Thymus (tissue), 11 donors: ENCODE results near the gene RAB6A. TPM values are rescaled to one million over a fixed set of nuclear protein-coding genes. Genes with fewer than 3 reads are reported as not detected.
"Not testable (repeated sequence)": the region's sequence is repeated elsewhere in the genome, so short reads cannot be mapped to it uniquely, and the experiment has no call there.

Source experiments
- DNase-seq, 9 donors: peaks; one replicate each; pipeline ENCODE4 v3.0.0-alpha.2; 2013; ENCODE audit warnings: low spot score in 9 of 9, low read depth in 6 of 9, missing footprints in 1 of 9
- H3K27ac ChIP-seq, 2 donors: one replicate each; pipeline ENCODE4 v1.5.1; 2013; ENCODE audit warnings: control low read depth in 1 of 2, low read depth in 1 of 2, low read length in 1 of 2, mild to moderate bottlenecking in 1 of 2, moderate library complexity in 1 of 2
- H3K27me3 ChIP-seq, 2 donors: one replicate each; pipeline ENCODE4 v1.5.1; 2013; ENCODE audit warnings: low read length in 1 of 2; ENCODE audit not compliant: control insufficient read depth in 2 of 2, insufficient read depth in 1 of 2
- H3K36me3 ChIP-seq, 2 donors: one replicate each; pipeline ENCODE4 v1.5.1; 2013; ENCODE audit warnings: low read length in 1 of 2, mild to moderate bottlenecking in 1 of 2, moderate library complexity in 1 of 2; ENCODE audit not compliant: control insufficient read depth in 2 of 2, insufficient read depth in 2 of 2
- H3K4me1 ChIP-seq, 2 donors: one replicate each; pipeline ENCODE4 v1.5.1; 2013; ENCODE audit warnings: low read length in 2 of 2; ENCODE audit not compliant: control insufficient read depth in 2 of 2, insufficient read depth in 2 of 2
- H3K4me3 ChIP-seq, 2 donors: one replicate each; pipeline ENCODE4 v1.5.1; 2013; ENCODE audit warnings: low read length in 2 of 2, control low read depth in 1 of 2, mild to moderate bottlenecking in 1 of 2
- H3K9me3 ChIP-seq, 2 donors: one replicate each; pipeline ENCODE4 v1.5.1; 2013; ENCODE audit warnings: low read length in 1 of 2, mild to moderate bottlenecking in 1 of 2; ENCODE audit not compliant: control insufficient read depth in 2 of 2, insufficient read depth in 1 of 2
- WGBS: extraction: QIAGEN DNeasy Blood & Tissue Kit; methylation state at CpG from one replicate; pipeline ENCODE4 v1.1.7; 2013; 5-methylcytosine and 5-hydroxymethylcytosine counted together
- polyA plus RNA-seq: library from polyadenylated mRNA; stranded (reverse); fragments of 200-250 nt; gene quantifications from one replicate; pipeline ENCODE4 v1.2.3, GENCODE V29; 2013
- total RNA-seq: library from RNA; stranded (reverse); fragments of 120-200 nt; gene quantifications from one replicate; pipeline ENCODE4 v1.2.4, GENCODE V29; 2013
- donor health status: healthy.

The RAB6A gene
- total and polyA plus RNA-seq, 2 donors, result 48.9 to 64.4 TPM

- Histone ChIP-seq H3K36me3 (no peaks in the 10 kb centered on the region), H3K4me3 (no peak overlapping the region), H3K4me1 (peaks cover 3 to 5% of the 10 kb centered on the region in 2 donors), H3K27me3 (no peaks in the 10 kb centered on the region), H3K9me3 (no peaks in the 10 kb centered on the region), H3K27ac (no peak overlapping the region)
- WGBS, result 99% methylated on average over 1 of the region's 1 CpG
- no peak for DNase-seq
Measured at GRCh38 chr11:73758451-73758850, 2.4 kb downstream of the RAB6A start.

GRCh38 chr11:73757598-73757997 is 3.3 kb downstream of the RAB6A start:
- Histone ChIP-seq H3K27me3 (no peaks in the 10 kb centered on the region), H3K4me3 (no peak overlapping the region), H3K27ac (no peak overlapping the region), H3K36me3 (no peaks in the 10 kb centered on the region), H3K9me3 (no peaks in the 10 kb centered on the region), H3K4me1 (peaks cover 3 to 5% of the 10 kb centered on the region in 2 donors)
- DNase-seq, result no peak
- 99% methylated on average over 5 of the region's 5 CpGs for WGBS

- DNase-seq, result no peak
- Histone ChIP-seq H3K4me3 (no peak overlapping the region), H3K27ac (no peak overlapping the region), H3K27me3 (no peaks in the 10 kb centered on the region), H3K36me3 (no peaks in the 10 kb centered on the region), H3K4me1 (peaks cover 2 to 6% of the 10 kb centered on the region in 2 donors), H3K9me3 (no peaks in the 10 kb centered on the region)
Measured at GRCh38 chr11:73755670-73756069, 5.2 kb downstream of the RAB6A start.

- H3K27me3 ChIP-seq, result no peaks in the 10 kb centered on the region
- H3K27ac ChIP-seq, result no peak overlapping the region
- DNase-seq, result no peak
- peaks cover 2 to 4% of the 10 kb centered on the region in 2 donors for H3K4me1 ChIP-seq
- no peaks in the 10 kb centered on the region for H3K9me3 ChIP-seq
- peaks cover 0 to 2% of the 10 kb centered on the region in 2 donors for H3K36me3 ChIP-seq
- 99% methylated on average over 1 of the region's 1 CpG for WGBS
- no peak overlapping the region for H3K4me3 ChIP-seq
Measured at GRCh38 chr11:73753938-73754337, 6.9 kb downstream of the RAB6A start.

- no peak for DNase-seq
- no peaks in the 10 kb centered on the region for H3K9me3 ChIP-seq
- no peak overlapping the region for H3K27ac ChIP-seq
- H3K36me3 ChIP-seq, result peaks cover 0 to 2% of the 10 kb centered on the region in 2 donors
- H3K4me3 ChIP-seq, result no peak overlapping the region
- H3K27me3 ChIP-seq, result no peaks in the 10 kb centered on the region
- WGBS, result 95% methylated on average over 7 of the region's 7 CpGs
- peaks cover 2 to 4% of the 10 kb centered on the region in 2 donors for H3K4me1 ChIP-seq
Measured at GRCh38 chr11:73752903-73753302, 8.0 kb downstream of the RAB6A start.

- Histone ChIP-seq H3K27ac (peak overlapping the region in 1 of 2 donors; percentile 18), H3K4me3 (no peak overlapping the region), H3K4me1 (peaks cover 2 to 4% of the 10 kb centered on the region in 2 donors), H3K36me3 (peaks cover 0 to 2% of the 10 kb centered on the region in 2 donors), H3K9me3 (no peaks in the 10 kb centered on the region), H3K27me3 (no peaks in the 10 kb centered on the region)
- WGBS, result 94% methylated on average over 14 of the region's 14 CpGs
- no peak for DNase-seq
Measured at GRCh38 chr11:73752216-73752867, 8.5 kb downstream of the RAB6A start.

GRCh38 chr11:73750862-73751261 is 10.0 kb downstream of the RAB6A start:
- not testable (repeated sequence) for H3K4me3 ChIP-seq, H3K27ac ChIP-seq, DNase-seq, H3K9me3 ChIP-seq, H3K4me1 ChIP-seq, H3K27me3 ChIP-seq, H3K36me3 ChIP-seq
- WGBS, result 98% methylated on average over 4 of the region's 4 CpGs

- H3K36me3 ChIP-seq, result peaks cover 0 to 2% of the 10 kb centered on the region in 2 donors
- no peak overlapping the region for H3K4me3 ChIP-seq
- DNase-seq, result no peak
- H3K4me1 ChIP-seq, result peaks cover 2 to 4% of the 10 kb centered on the region in 2 donors
- WGBS, result 67% methylated on average over 5 of the region's 5 CpGs
- no peaks in the 10 kb centered on the region for H3K27me3 ChIP-seq
- no peak overlapping the region for H3K27ac ChIP-seq
- H3K9me3 ChIP-seq, result no peaks in the 10 kb centered on the region
Measured at GRCh38 chr11:73750228-73750627, 10.6 kb downstream of the RAB6A start.

GRCh38 chr11:73749118-73749517 is 11.8 kb downstream of the RAB6A start:
- H3K4me1 ChIP-seq, result peaks cover 2 to 4% of the 10 kb centered on the region in 2 donors
- DNase-seq, result no peak
- 97% methylated on average over 7 of the region's 7 CpGs for WGBS
- H3K27ac ChIP-seq, result no peak overlapping the region
- no peaks in the 10 kb centered on the region for H3K9me3 ChIP-seq
- H3K4me3 ChIP-seq, result no peak overlapping the region
- no peaks in the 10 kb centered on the region for H3K27me3 ChIP-seq
- H3K36me3 ChIP-seq, result peaks cover 0 to 2% of the 10 kb centered on the region in 2 donors
